ENCODE data around the gene RYR3.

Gene RYR3

GRCh38 chr15:33780011-33780768 lies 469.4 kb downstream of the RYR3 start:
- Histone ChIP-seq H3K4me3 (ENCODE audit: low read depth in 1 of 2, low read length in 1 of 2) (no peak overlapping the region), H3K9me3 (no peaks in the 10 kb centered on the region), H3K4me1 (ENCODE audit: control insufficient read depth in 1 of 2, insufficient read depth in 1 of 2, low read depth in 1 of 2, low read length in 1 of 2) (no peaks in the 10 kb centered on the region), H3K27ac (no peak overlapping the region), H3K36me3 (no peaks in the 10 kb centered on the region), H3K27me3 (no peaks in the 10 kb centered on the region)
- no peak for TF ChIP-seq CTCF (IDR thresholded peaks at IDR 0.05)

DNA sequence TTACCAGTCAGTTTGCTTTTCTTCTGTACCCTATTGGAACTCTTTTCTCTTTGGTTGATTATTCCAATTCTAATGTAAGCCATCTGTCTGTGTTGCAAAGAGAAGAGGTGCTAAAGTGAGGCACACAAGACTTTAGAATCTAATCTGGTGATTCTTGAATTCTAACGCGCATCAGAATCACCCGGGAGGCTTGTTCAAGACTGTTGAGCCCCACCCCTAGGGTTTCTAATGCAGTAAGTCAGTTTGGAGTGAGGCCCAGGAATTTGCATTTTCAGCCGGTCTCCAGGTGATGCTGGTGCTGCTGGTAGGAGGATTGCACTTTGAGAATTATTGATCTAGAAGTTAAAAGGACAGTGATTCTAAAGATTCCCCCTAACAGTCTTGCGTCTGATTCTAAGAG lies 472.2 kb downstream of the RYR3 start:
- no peak overlapping the region for H3K4me3 ChIP-seq (ENCODE audit: low read depth in 1 of 2, low read length in 1 of 2)
- H3K27ac ChIP-seq = no peak overlapping the region
- H3K4me1 ChIP-seq (ENCODE audit: control insufficient read depth in 1 of 2, insufficient read depth in 1 of 2, low read depth in 1 of 2, low read length in 1 of 2) = no peaks in the 10 kb centered on the region
- TF ChIP-seq CTCF (IDR thresholded peaks at IDR 0.05) = no peak
- H3K27me3 ChIP-seq = no peaks in the 10 kb centered on the region
- no peaks in the 10 kb centered on the region for H3K36me3 ChIP-seq
- H3K9me3 ChIP-seq = no peaks in the 10 kb centered on the region

DNA sequence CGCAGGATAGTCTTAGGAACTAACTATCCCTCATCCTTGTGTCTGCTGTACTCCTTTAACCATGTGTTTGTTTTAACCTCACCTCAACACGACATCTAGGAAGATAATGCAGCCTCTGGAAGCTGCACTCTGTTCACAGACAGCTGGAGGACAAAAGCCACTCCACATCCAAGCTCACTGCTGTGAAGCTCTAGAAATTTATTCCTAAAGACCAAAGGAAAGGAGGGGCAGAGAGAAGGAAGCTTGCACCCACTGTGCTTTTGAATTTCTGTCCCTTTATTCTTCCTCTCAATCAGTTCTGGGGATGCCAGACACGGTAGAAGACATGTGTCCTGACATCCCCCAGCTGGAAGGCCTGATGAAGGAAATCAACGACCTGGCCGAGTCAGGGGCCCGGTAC lies 474.6 kb downstream of the RYR3 start:
- H3K4me3 ChIP-seq (ENCODE audit: low read depth in 1 of 2, low read length in 1 of 2) = no peak overlapping the region
- no peaks in the 10 kb centered on the region for H3K9me3 ChIP-seq
- H3K36me3 ChIP-seq = no peaks in the 10 kb centered on the region
- H3K27ac ChIP-seq = no peak overlapping the region
- no peaks in the 10 kb centered on the region for H3K4me1 ChIP-seq (ENCODE audit: control insufficient read depth in 1 of 2, insufficient read depth in 1 of 2, low read depth in 1 of 2, low read length in 1 of 2)
- H3K27me3 ChIP-seq = no peaks in the 10 kb centered on the region
- TF ChIP-seq CTCF (IDR thresholded peaks at IDR 0.05) = no peak

DNA sequence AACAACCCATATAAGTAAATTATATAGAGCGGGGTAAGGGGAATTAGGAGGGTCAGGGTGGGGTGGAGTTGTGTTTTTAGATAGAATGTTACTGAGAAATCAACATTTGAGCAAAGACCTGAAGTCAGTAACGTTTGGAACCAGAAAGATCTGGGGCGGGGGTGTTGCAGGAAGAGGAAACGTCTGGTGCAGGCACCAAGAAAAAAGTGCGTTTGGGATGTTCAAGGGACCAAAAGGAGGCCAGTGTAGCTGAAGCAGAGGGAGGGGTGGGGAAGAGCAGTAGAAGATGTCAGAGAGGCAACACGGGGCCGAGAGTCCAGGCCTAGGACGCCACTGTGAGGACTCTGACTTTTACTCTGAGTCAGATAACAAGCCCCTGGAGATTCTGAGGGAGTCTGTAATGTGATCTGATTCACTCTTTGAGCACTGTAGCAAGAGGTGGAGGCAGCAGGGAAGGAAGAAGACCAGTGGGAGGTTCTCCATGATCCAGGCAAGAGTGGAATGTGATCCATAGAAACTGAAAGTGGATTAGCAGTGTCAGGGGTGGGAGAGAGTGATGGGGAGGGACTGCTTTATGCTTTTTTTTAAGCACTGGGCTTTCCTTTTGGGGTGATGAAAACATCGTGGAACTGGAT lies 478.3 kb downstream of the RYR3 start:
- Histone ChIP-seq H3K4me1 (ENCODE audit: control insufficient read depth in 1 of 2, insufficient read depth in 1 of 2, low read depth in 1 of 2, low read length in 1 of 2) (no peaks in the 10 kb centered on the region), H3K27me3 (no peaks in the 10 kb centered on the region), H3K27ac (no peak overlapping the region), H3K9me3 (no peaks in the 10 kb centered on the region), H3K36me3 (no peaks in the 10 kb centered on the region), H3K4me3 (ENCODE audit: low read depth in 1 of 2, low read length in 1 of 2) (no peak overlapping the region)
- TF ChIP-seq CTCF (IDR thresholded peaks at IDR 0.05) = no peak

DNA sequence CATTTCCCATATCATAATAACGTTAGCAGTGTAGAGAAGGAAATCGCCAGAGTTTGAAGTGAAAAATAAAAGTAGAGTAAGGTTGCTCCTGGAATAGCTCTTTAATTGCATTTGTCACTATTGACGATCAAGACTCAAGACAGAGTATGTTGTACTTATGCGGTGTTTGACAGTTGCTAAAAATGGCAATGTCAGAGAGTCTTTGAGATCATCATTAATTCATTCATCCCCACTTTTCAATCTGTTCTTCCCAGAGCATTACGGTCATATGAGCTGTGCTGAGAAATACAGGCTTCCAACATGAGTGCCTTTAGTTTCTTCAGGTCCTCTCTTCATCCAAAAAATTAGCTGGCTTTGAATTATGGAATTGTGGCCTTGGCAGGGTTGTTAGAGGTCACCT lies 483.7 kb downstream of the RYR3 start:
- Histone ChIP-seq H3K27me3 (no peaks in the 10 kb centered on the region), H3K9me3 (no peaks in the 10 kb centered on the region), H3K4me1 (ENCODE audit: control insufficient read depth in 1 of 2, insufficient read depth in 1 of 2, low read depth in 1 of 2, low read length in 1 of 2) (no peaks in the 10 kb centered on the region), H3K36me3 (no peaks in the 10 kb centered on the region), H3K27ac (no peak overlapping the region), H3K4me3 (ENCODE audit: low read depth in 1 of 2, low read length in 1 of 2) (no peak overlapping the region)
- TF ChIP-seq CTCF (IDR thresholded peaks at IDR 0.05) = no peak

Measured in neutrophil (primary cell).